ENCODE results near the gene AMMECR1.
A peak's percentile ranks its signal among the peaks of the same experiment; 100 is the strongest.
"Not testable (repeated sequence)": the region's sequence is repeated elsewhere in the genome, so short reads cannot be mapped to it uniquely, and the experiment has no call there.

Gene AMMECR1

DNA sequence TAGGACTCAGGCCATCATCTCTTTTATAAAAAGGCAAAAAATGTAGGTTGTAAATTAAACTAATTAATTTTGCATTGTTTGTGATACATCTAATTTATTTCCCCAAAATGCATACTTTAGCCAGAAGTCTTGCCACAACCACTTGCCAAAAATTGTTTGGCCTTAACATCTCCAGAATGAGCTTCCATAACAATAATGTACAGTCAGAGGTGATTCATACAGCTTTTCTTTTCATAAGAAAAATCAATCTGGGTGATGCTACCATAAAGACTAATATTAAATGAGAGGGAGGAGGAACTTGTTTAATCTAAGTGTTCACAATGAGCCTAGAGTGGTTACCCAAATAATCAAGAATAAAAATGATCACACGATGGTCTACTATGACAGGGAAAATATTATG lies 59.3 kb downstream of the AMMECR1 start:
- DNase-seq, result no peak
- Mint-ChIP-seq H3K9me3 (no peaks in the 10 kb centered on the region), H3K4me3 (no peak overlapping the region), H3K36me3 (peaks cover 2% of the 10 kb centered on the region), H3K4me1 (peaks cover 18% of the 10 kb centered on the region), H3K27ac (no peak overlapping the region), H3K27me3 (no peaks in the 10 kb centered on the region)
- CTCF ChIA-PET, result no interaction called here

GRCh38 chrX:110257889-110258288 lies 60.0 kb downstream of the AMMECR1 start:
- H3K36me3 Mint-ChIP-seq, result peaks cover 3% of the 10 kb centered on the region
- H3K4me3 Mint-ChIP-seq, result no peak overlapping the region
- H3K4me1 Mint-ChIP-seq, result peaks cover 18% of the 10 kb centered on the region
- no peak overlapping the region for H3K27ac Mint-ChIP-seq
- peaks cover under 1% of the 10 kb centered on the region for H3K9me3 Mint-ChIP-seq
- no peak for DNase-seq
- H3K27me3 Mint-ChIP-seq, result no peaks in the 10 kb centered on the region
- CTCF ChIA-PET, result no interaction called here

DNA sequence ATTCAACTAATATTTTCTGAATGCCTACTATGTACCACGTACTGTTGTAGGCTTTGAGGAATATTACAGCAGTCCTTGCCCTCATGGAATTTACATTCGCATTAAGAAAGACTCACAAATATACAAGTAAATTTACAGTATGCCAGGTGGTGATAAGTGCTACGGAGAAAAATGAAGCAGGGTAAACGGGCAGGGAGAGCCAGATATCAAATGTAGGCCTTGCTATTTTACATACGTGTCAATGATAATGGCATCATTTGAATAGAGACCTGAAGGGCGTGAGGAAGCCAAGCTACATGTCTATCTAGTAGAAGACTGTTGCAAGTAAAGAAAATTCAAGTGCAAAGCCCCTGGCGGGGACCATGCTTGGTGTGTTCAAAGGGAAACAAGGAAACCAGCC lies 65.2 kb downstream of the AMMECR1 start:
- Mint-ChIP-seq H3K4me3 (no peak overlapping the region), H3K9me3 (peaks cover 2% of the 10 kb centered on the region), H3K36me3 (peaks cover 9% of the 10 kb centered on the region), H3K27me3 (no peaks in the 10 kb centered on the region), H3K4me1 (peaks cover 4% of the 10 kb centered on the region), H3K27ac (no peak overlapping the region)
- DNase-seq, result no peak
- CTCF ChIA-PET, result no interaction called here

GRCh38 chrX:110251961-110252360 lies 65.9 kb downstream of the AMMECR1 start:
- no peak for DNase-seq
- peaks cover 2% of the 10 kb centered on the region for H3K9me3 Mint-ChIP-seq
- H3K36me3 Mint-ChIP-seq, result peaks cover 9% of the 10 kb centered on the region
- CTCF ChIA-PET, result no interaction called here
- H3K27ac Mint-ChIP-seq, result no peak overlapping the region
- peaks cover 4% of the 10 kb centered on the region for H3K4me1 Mint-ChIP-seq
- no peak overlapping the region for H3K4me3 Mint-ChIP-seq
- H3K27me3 Mint-ChIP-seq, result no peaks in the 10 kb centered on the region

- Mint-ChIP-seq H3K4me3 (no peak overlapping the region), H3K27me3 (no peaks in the 10 kb centered on the region), H3K9me3 (peaks cover 2% of the 10 kb centered on the region), H3K4me1 (peaks cover 6% of the 10 kb centered on the region), H3K36me3 (peaks cover 9% of the 10 kb centered on the region), H3K27ac (no peak overlapping the region)
- CTCF ChIA-PET, result no interaction called here
- no peak for DNase-seq
Measured at GRCh38 chrX:110251526-110251925, 66.4 kb downstream of the AMMECR1 start.

GRCh38 chrX:110250847-110251246 lies 67.0 kb downstream of the AMMECR1 start:
- DNase-seq, result no peak
- peaks cover 10% of the 10 kb centered on the region for H3K4me1 Mint-ChIP-seq
- peaks cover 2% of the 10 kb centered on the region for H3K9me3 Mint-ChIP-seq
- no peaks in the 10 kb centered on the region for H3K27me3 Mint-ChIP-seq
- H3K27ac Mint-ChIP-seq, result no peak overlapping the region
- no peak overlapping the region for H3K4me3 Mint-ChIP-seq
- CTCF ChIA-PET, result no interaction called here
- H3K36me3 Mint-ChIP-seq, result peaks cover 9% of the 10 kb centered on the region

DNA sequence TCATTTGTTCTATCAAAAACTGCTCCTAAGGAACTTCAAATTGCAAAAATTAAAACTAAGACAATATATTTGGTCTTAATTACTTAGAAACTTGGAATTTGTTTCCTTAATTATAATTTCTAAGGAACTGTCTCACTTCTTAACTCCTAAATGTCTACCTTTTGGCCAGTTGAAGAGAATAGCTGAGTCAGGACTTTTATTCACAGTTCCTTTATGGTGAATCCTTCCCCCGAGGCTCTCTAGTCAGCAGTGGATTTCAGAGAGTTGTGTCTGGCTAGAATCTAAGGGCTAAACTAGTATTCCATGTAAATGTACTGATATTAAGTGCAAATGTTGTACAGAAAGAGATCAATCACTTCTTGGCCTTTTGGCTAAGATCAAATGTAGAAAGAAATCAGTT lies 69.3 kb downstream of the AMMECR1 start:
- CTCF ChIA-PET, result no interaction called here

GRCh38 chrX:110245011-110245410 lies 72.9 kb downstream of the AMMECR1 start:
- Mint-ChIP-seq H3K4me3 (no peak overlapping the region), H3K4me1 (peaks cover 7% of the 10 kb centered on the region), H3K36me3 (peaks cover 15% of the 10 kb centered on the region), H3K9me3 (peaks cover 7% of the 10 kb centered on the region), H3K27ac (no peak overlapping the region), H3K27me3 (no peaks in the 10 kb centered on the region)
- CTCF ChIA-PET, result interaction anchor here (0.7 kb wide), 1 partner anchor 9 kb away, joined by 4 read pairs; no protein-coding TSS in a partner anchor
- no peak for DNase-seq

More for the DNA sequence above, 69.3 kb downstream of the AMMECR1 start:
- Mint-ChIP-seq H3K4me3 (no peak overlapping the region), H3K36me3 (peaks cover 9% of the 10 kb centered on the region), H3K27ac (no peak overlapping the region), H3K4me1 (peaks cover 6% of the 10 kb centered on the region), H3K27me3 (no peaks in the 10 kb centered on the region), H3K9me3 (peaks cover 2% of the 10 kb centered on the region)
- no peak for DNase-seq

GRCh38 chrX:110242371-110242770 lies 75.5 kb downstream of the AMMECR1 start:
- no peak for DNase-seq
- Mint-ChIP-seq H3K36me3 (peaks cover 20% of the 10 kb centered on the region), H3K27me3 (no peaks in the 10 kb centered on the region), H3K27ac (no peak overlapping the region), H3K9me3 (peaks cover 13% of the 10 kb centered on the region), H3K4me3 (no peak overlapping the region), H3K4me1 (peaks cover 32% of the 10 kb centered on the region)
- CTCF ChIA-PET, result no interaction called here

DNA sequence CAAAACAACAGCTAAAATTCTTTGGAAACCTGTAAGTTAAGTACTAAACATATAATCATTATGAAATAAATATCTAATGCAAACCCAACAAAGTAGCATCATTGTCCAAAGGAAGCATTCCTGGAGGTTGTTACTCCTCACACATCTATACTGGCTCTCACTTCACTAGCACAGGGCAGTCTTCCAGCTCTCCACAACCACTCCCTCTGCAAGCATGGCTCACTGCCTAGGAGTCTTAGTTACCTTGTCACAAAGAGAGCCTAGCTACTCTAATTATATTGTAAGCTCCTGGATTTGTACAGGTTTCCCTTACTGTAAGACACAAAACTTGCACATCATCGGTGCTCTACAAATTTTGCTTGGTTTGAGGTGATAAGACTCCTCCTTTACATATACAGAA lies 76.1 kb downstream of the AMMECR1 start:
- DNase-seq, result no peak
- Mint-ChIP-seq H3K4me1 (peaks cover 37% of the 10 kb centered on the region), H3K27me3 (no peaks in the 10 kb centered on the region), H3K36me3 (peaks cover 22% of the 10 kb centered on the region), H3K9me3 (peaks cover 13% of the 10 kb centered on the region), H3K27ac (no peak overlapping the region), H3K4me3 (no peak overlapping the region)
- CTCF ChIA-PET, result no interaction called here

DNA sequence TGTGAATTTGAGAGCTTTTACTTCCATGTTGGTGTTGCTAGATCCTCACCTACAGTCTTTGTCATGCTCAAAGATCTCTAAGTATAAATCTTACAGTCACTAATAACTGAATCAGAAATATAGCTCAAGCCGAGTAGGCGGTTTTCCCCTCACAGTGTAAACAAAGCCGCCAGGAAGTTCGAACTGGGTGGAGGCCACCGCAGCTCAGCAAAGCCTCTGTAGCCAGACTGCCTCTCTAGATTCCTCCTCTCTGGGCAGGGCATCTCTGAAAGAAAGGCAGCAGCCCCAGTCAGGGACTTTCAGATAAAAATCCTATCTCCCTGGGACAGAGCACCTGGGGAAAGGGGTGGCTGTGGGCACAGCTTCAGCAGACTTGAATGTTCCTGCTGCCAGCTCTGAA lies 79.6 kb downstream of the AMMECR1 start:
- H3K4me3 Mint-ChIP-seq, result peak overlapping the region; percentile 10
- CTCF ChIA-PET, result not testable (repeated sequence)
- peaks cover 19% of the 10 kb centered on the region for H3K9me3 Mint-ChIP-seq

GRCh38 chrX:110231485-110231884 lies 86.4 kb downstream of the AMMECR1 start:
- Mint-ChIP-seq H3K4me1 (peaks cover 44% of the 10 kb centered on the region), H3K36me3 (peaks cover 37% of the 10 kb centered on the region), H3K9me3 (peaks cover 22% of the 10 kb centered on the region)
- DNase-seq, H3K27ac Mint-ChIP-seq, H3K27me3 Mint-ChIP-seq, CTCF ChIA-PET, H3K4me3 Mint-ChIP-seq: not testable (repeated sequence)

More for the DNA sequence above, 79.6 kb downstream of the AMMECR1 start:
- Mint-ChIP-seq H3K4me1 (peaks cover 40% of the 10 kb centered on the region), H3K36me3 (peaks cover 33% of the 10 kb centered on the region), H3K27ac (peak overlapping the region; percentile 83)
- peak; percentile 51 for DNase-seq
- not testable (repeated sequence) for H3K27me3 Mint-ChIP-seq

- CTCF ChIA-PET, H3K27me3 Mint-ChIP-seq: not testable (repeated sequence)
- Mint-ChIP-seq H3K4me3 (peak overlapping the region; percentile 70), H3K9me3 (peaks cover 18% of the 10 kb centered on the region), H3K27ac (peak overlapping the region; percentile 89), H3K36me3 (peaks cover 32% of the 10 kb centered on the region), H3K4me1 (peaks cover 37% of the 10 kb centered on the region)
- peak; percentile 86 for DNase-seq
Measured at GRCh38 chrX:110229497-110230111, 88.3 kb downstream of the AMMECR1 start.

DNA sequence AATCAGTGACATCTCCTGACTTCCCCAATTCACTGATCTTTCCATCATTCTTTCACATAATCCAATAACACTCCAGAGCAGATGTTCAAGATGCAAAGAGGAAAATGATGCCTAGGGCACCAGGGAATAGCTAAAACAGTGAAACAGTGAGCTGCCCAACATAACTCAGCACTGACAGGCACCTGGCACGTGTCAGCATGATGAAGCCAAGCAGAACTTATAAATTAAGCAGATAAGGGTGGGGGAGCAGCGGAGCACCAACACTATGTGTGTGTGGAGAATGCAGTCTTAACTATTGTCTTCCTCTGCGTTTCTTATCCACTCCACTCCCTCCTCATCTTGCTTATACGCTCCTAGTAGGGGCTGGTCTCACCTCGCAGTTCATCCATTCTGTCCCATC lies 89.4 kb downstream of the AMMECR1 start:
- CTCF ChIA-PET, result no interaction called here
- no peak overlapping the region for H3K4me3 Mint-ChIP-seq

DNA sequence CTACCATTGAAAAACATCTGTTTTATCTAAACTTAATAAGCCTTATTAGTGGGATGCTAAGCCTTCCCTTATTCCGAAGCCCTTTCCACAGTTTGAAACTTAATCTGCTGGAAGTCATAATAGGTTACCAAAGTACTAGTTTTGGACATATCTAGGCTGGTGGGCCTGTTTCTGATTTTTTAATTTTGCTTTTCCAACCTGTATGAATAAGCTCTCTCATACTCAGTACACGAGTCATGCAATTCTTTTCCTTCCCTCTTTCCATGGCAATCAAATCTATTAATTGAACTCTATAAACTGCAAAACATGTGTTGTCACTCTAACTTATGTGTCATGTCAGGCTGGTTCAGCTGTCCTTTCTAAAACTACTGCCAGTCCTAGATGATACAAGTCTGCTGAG lies 91.0 kb downstream of the AMMECR1 start:
- Mint-ChIP-seq H3K36me3 (peaks cover 17% of the 10 kb centered on the region), H3K4me1 (peaks cover 33% of the 10 kb centered on the region), H3K27me3 (no peaks in the 10 kb centered on the region), H3K27ac (no peak overlapping the region), H3K4me3 (no peak overlapping the region), H3K9me3 (peaks cover 7% of the 10 kb centered on the region)
- CTCF ChIA-PET, result no interaction called here
- no peak for DNase-seq

More for the DNA sequence above, 89.4 kb downstream of the AMMECR1 start:
- peaks cover 37% of the 10 kb centered on the region for H3K4me1 Mint-ChIP-seq
- no peak for DNase-seq
- H3K9me3 Mint-ChIP-seq, result peaks cover 16% of the 10 kb centered on the region
- H3K36me3 Mint-ChIP-seq, result peaks cover 28% of the 10 kb centered on the region
- no peaks in the 10 kb centered on the region for H3K27me3 Mint-ChIP-seq
- no peak overlapping the region for H3K27ac Mint-ChIP-seq

All from activated naive CD4-positive, alpha-beta T cell treated with anti-CD3 and anti-CD28 coated beads, Interleukin-2, amount 10 ng/mL, durations not matched to agents 7 days and 5 days (primary cell).